D721Med (cell line): ENCODE measurements around the gene VRK2.

Source experiments
- DNase-seq: peaks from one replicate; pipeline ENCODE4 v3.0.0; 2011; ENCODE audit warnings: low spot score; ENCODE audit not compliant: insufficient read length
- FAIRE-seq: peaks from 2 replicates; lab custom pipeline; 2011; peaks lifted over from hg19 to GRCh38; lab: Jason Lieb, UNC
- CTCF ChIP-seq: IDR thresholded peaks from 2 replicates; pipeline ENCODE4 v1.5.1; 2012; ENCODE audit warnings: mild to moderate bottlenecking, control low read depth; ENCODE audit not compliant: insufficient read depth; ENCODE audit errors: missing control alignments

The VRK2 gene

DNA sequence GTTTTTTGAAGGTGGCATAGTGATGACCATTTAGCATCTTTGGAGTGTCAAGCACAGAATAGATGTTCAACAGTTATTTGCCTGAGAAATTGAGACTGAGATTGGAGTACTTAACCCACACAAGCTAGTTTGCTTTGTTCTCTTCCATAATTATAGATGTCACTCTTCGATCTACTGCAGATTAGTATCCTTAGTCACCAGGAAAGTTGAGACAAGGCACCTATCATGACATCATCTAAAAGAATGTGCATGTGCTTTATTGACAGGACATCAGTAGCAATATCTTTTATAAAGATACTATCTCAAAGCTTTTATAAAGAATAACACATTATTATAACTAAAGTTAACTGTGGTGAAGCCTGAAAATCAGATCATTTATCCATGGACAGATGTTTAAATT is 6.4 kb downstream of the VRK2 start:
- DNase-seq (no peak), FAIRE-seq (no peak)
- no peak for TF ChIP-seq CTCF

- TF ChIP-seq CTCF, result no peak
- DNase-seq, result no peak
- no peak for FAIRE-seq
Measured at GRCh38 chr2:58054264-58054663, 7.7 kb downstream of the VRK2 start.

GRCh38 chr2:58055033-58055786 is 8.6 kb downstream of the VRK2 start:
- TF ChIP-seq CTCF, result no peak
- DNase-seq (no peak), FAIRE-seq (no peak)

DNA sequence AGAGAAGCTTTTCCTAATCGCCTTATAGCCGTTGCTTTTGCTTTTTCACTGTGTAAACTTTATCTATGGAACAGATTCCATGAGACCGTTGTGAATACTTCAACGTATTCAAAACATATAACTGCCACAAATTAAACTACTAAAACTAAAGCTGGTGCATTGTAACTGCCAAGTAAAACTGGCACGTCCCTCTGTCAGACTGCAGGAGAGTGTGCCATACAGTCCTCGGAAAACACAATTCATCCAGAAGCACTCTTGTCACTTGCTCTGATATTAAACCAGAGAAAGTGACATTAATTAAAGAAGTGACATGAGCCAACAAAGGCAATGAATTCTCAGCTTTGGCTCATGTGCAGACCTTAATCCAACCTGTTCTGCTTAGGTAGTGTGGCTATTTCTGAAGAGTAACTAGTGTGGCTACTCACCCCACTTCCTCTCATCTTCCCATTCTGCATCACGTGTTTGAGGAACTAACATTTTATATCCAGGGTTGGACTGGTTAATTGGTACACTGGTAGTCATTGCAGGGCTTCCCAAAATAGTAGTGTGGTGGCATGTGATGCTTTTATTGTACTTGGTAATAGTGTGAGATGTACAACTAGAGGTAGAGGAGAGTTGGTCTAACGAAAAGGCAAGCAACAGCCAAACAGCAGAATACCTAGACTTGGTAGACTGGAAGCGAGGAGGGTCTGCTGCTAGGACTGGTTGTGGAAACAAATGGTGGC is 9.7 kb downstream of the VRK2 start:
- DNase-seq (no peak), FAIRE-seq (peak; percentile 38)
- no peak for TF ChIP-seq CTCF

GRCh38 chr2:58057707-58058530 is 11.3 kb downstream of the VRK2 start:
- FAIRE-seq (no peak), DNase-seq (no peak)
- TF ChIP-seq CTCF, result no peak

- DNase-seq (no peak), FAIRE-seq (no peak)
- no peak for TF ChIP-seq CTCF
Measured at GRCh38 chr2:58063641-58064040, 17.0 kb downstream of the VRK2 start.
